HepG2 (cell line): ENCODE measurements around the gene DUOXA2. TPM values are rescaled to one million over a fixed set of nuclear protein-coding genes. Genes with fewer than 3 reads are reported as not detected.

Experiments used
- ATAC-seq: fragments of 200-7000 bp; cut with Tn5 transposase; 3 replicates; pipeline ENCODE4 v1.9.1; 2020; ENCODE audit warnings: mild to moderate bottlenecking, moderate library complexity
- BruUV-seq: library from RNA; stranded (reverse); fragments of 400-500 nt; replicated peaks from 2 replicates; lab custom pipeline; 2021; lab: Mats Ljungman, UMichigan
- CTCF ChIA-PET: fragments of 300-600 bp; formaldehyde crosslinking; extraction: SDS; loops from one replicate; lab custom pipeline; 2021; ENCODE audit warnings: low total read pairs, inconsistent platforms, low intra/inter-chr PET ratio; lab: Yijun Ruan, JAX
- POLR2A ChIA-PET: fragments of 350-600 bp; sonication (Branson Sonifier 250); formaldehyde crosslinking; loops from one replicate; lab custom pipeline; 2020; ENCODE audit warnings: antibody characterized with exemption, inconsistent platforms; lab: Yijun Ruan, JAX
- DNase-seq: peaks from one replicate; pipeline ENCODE4 v3.0.0-alpha.2; 2015; ENCODE audit warnings: low spot score
- FAIRE-seq: peaks from 3 replicates; lab custom pipeline; 2011; peaks lifted over from hg19 to GRCh38; lab: Jason Lieb, UNC
- H2AFZ ChIP-seq: one replicate; pipeline ENCODE4 v1.6.1; 2011; ENCODE audit warnings: low read length, inconsistent platforms
- H3K27ac ChIP-seq: fragments of 300-600 bp; 3 replicates; pipeline ENCODE4 v1.8.0; 2011; ENCODE audit warnings: mixed run types, mild to moderate bottlenecking, mixed read lengths, low read length, inconsistent platforms; ENCODE audit not compliant: insufficient read depth; ENCODE audit errors: extremely low read length
- H3K27me3 ChIP-seq, 2 experiments: fragments of 200-600 bp in 1 of 2; 2 replicates in 1 of 2; 3 replicates in 1 of 2; pipeline versions ENCODE4 v1.6.0 to v1.8.0; 2011; ENCODE audit warnings: low read length in 2 of 2, mild to moderate bottlenecking in 2 of 2, moderate library complexity in 2 of 2, inconsistent platforms in 1 of 2; ENCODE audit not compliant: insufficient read depth in 2 of 2, control insufficient read depth in 1 of 2
- H3K36me3 ChIP-seq, 2 experiments: fragments of 200-600 bp in 1 of 2; replicated peaks in 1 of 2; 2 replicates in 1 of 2; 3 replicates in 1 of 2; pipeline versions ENCODE4 v1.5.1 to v1.8.0; 2011; ENCODE audit warnings: low read length in 2 of 2, inconsistent platforms in 1 of 2; ENCODE audit not compliant: insufficient read depth in 2 of 2, control insufficient read depth in 1 of 2
- H3K4me1 ChIP-seq: 2 replicates; pipeline ENCODE4 v1.5.1; 2012; ENCODE audit warnings: low read length, inconsistent platforms; ENCODE audit not compliant: insufficient read depth
- H3K4me2 ChIP-seq: 2 replicates; pipeline ENCODE4 v1.6.0; 2011; ENCODE audit warnings: low read depth, low read length, inconsistent platforms
- H3K4me3 ChIP-seq, 3 experiments: fragments of 200-600 bp in 1 of 3; sonication (generic), shearing (Covaris generic) in 1 of 3; replicated peaks in 1 of 3; 2 replicates each; pipeline ENCODE4 v1.5.1; 2011 to 2016; ENCODE audit warnings: low read length in 3 of 3, inconsistent platforms in 2 of 3, low read depth in 2 of 3, mild to moderate bottlenecking in 2 of 3, control low read depth in 1 of 3, mixed read lengths in 1 of 3; ENCODE audit not compliant: insufficient read depth in 1 of 3
- H3K79me2 ChIP-seq: one replicate; pipeline ENCODE4 v1.6.1; 2011; ENCODE audit warnings: low read length, inconsistent platforms; ENCODE audit not compliant: insufficient read depth
- H3K9ac ChIP-seq: 2 replicates; pipeline ENCODE4 v1.6.0; 2011; ENCODE audit warnings: mild to moderate bottlenecking, low read depth, low read length, inconsistent platforms; ENCODE audit not compliant: insufficient read depth
- H3K9me3 ChIP-seq: 2 replicates; pipeline ENCODE4 v1.5.1; 2012; ENCODE audit warnings: mild to moderate bottlenecking, low read length
- H4K20me1 ChIP-seq: 2 replicates; pipeline ENCODE4 v1.6.0; 2011; ENCODE audit warnings: inconsistent platforms, mild to moderate bottlenecking, low read length, moderate library complexity; ENCODE audit not compliant: insufficient read depth
- CREBL2 ChIP-seq: sonication (generic); formaldehyde crosslinking; IDR thresholded peaks from 2 replicates; pipeline ENCODE4 v1.8.1; 2023; ENCODE audit warnings: missing genetic modification reagents, mild to moderate bottlenecking, borderline replicate concordance
- HIC2 ChIP-seq: sonication (generic); formaldehyde crosslinking; IDR thresholded peaks from 2 replicates; pipeline ENCODE4 v1.9.0; 2022; ENCODE audit warnings: low read depth, missing genetic modification reagents
- ZNF33A ChIP-seq: sonication (generic); formaldehyde crosslinking; IDR thresholded peaks from 2 replicates; pipeline ENCODE4 v1.5.1; 2020; ENCODE audit warnings: missing genetic modification reagents, mild to moderate bottlenecking, moderate library complexity, borderline replicate concordance
- ZNF572 ChIP-seq: sonication (generic); formaldehyde crosslinking; IDR thresholded peaks from 2 replicates; pipeline ENCODE4 v1.5.1; 2020; ENCODE audit warnings: mild to moderate bottlenecking, missing genetic modification reagents
- WGBS: methylation state at CpG from one replicate; pipeline ENCODE4 v1.1.6; 2017; ENCODE audit warnings: low lambda C conversion rate; 5-methylcytosine and 5-hydroxymethylcytosine counted together
- in situ Hi-C: cut with HindIII; loops from 2 replicates; pipeline ENCODE4 v1.10.0; 2017; ENCODE audit warnings: low pct_unique_long_range_greater_than_20kb; ENCODE audit not compliant: extremely low pct_ligation_motif_present
- intact Hi-C: fragments of 100-400 bp; cut with micrococcal nuclease; formaldehyde crosslinking; loops from one replicate; pipeline ENCODE4 v1.10.0; 2022; ENCODE audit not compliant: unreplicated experiment
- polyA plus RNA-seq, 8 experiments: library from polyadenylated mRNA; depleted of rRNA in 3 of 8; stranded (reverse) in 7 of 8; unstranded in 1 of 8; fragments of >200 nt; fragmentation: Illumina TruSeq in 4 of 8; extraction: Trizol in 4 of 8; gene quantifications; 2 replicates each; pipeline versions ENCODE4 v1.2.1 to v1.2.3, GENCODE V29; 2011 to 2016; ENCODE audit warnings: low read depth in 4 of 8, missing spikeins in 1 of 8, mixed read lengths in 1 of 8; ENCODE audit not compliant: insufficient read depth in 1 of 8
- total RNA-seq, 5 experiments: library from RNA; depleted of rRNA; stranded (reverse); fragments of >200 nt; fragmentation: Illumina TruSeq; extraction: Trizol; gene quantifications; 2 replicates each; pipeline ENCODE4 v1.2.3, GENCODE V29; 2016; ENCODE audit warnings: low read depth in 1 of 5

DUOXA2 gene
- total and polyA plus RNA-seq, 2 of the 13 experiments (the other 11 are each of a cell fraction or from before 2014, with no cell fraction given) = 0.32 TPM; not detected in 1

- ATAC-seq (no peak), FAIRE-seq (no peak), DNase-seq (no peak)
- ChIA-PET POLR2A (no interaction called here), CTCF (no interaction called here)
- TF ChIP-seq ZNF572 (CRISPR knock-in tag) (no peak), ZNF33A (CRISPR knock-in tag) (no peak), HIC2 (CRISPR knock-in tag) (no peak), CREBL2 (CRISPR knock-in tag) (no peak)
- Histone ChIP-seq H3K4me1 (peaks cover 5% of the 10 kb centered on the region), H3K27ac (no peak overlapping the region), H2AFZ (no peak overlapping the region), H3K79me2 (no peaks in the 10 kb centered on the region), H3K36me3 (no peaks in the 10 kb centered on the region), H3K9me3 (no peaks in the 10 kb centered on the region), H3K9ac (no peak overlapping the region), H3K27me3 (peaks cover 0 to 10% of the 10 kb centered on the region in 2 experiments; a peak in 4 of 5 replicates), H3K4me3 (no peak overlapping the region), H4K20me1 (no peaks in the 10 kb centered on the region), H3K4me2 (no peak overlapping the region)
- BruUV-seq = no TSS peak
- intact Hi-C loops = no loop called here
- in situ Hi-C loops = loop anchor here (10.0 kb wide), 2 partner anchors 56 to 156 kb away; no protein-coding TSS in a partner anchor
- WGBS = 65% methylated on average over 3 of the region's 3 CpGs
These were observed 6.9 kb downstream of the DUOXA2 start for GRCh38 chr15:45121020-45121419.
